HG02973 (cell line): ENCODE data around the gene LIG1.

Experiments
- ATAC-seq: cut with Tn5 transposase; IDR thresholded peaks from one replicate; pipeline ENCODE4 v1.9.1; 2021; ENCODE audit warnings: moderate library complexity; ENCODE audit not compliant: unreplicated experiment

The LIG1 gene

DNA sequence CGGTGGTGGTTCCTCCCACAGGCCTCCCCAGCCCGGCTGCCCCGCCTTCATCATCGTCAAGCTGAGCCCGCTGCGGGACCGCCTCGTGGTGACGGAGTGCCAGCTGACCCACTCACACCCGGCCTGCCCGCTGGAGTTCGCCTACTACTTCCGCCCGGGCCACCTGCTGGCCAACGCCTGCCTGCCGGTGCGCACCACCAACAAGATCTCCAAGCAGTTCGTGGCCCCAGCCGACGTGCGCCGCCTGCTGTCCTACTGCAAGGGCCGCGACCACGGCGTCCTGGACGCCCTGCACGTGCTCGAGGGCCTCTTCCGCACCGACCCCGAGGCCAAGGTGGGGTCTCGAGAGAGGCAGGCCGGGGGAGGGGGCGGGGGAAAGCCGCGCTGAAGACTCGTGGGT lies 12.3 kb upstream of the LIG1 start:
- ATAC-seq = no peak

DNA sequence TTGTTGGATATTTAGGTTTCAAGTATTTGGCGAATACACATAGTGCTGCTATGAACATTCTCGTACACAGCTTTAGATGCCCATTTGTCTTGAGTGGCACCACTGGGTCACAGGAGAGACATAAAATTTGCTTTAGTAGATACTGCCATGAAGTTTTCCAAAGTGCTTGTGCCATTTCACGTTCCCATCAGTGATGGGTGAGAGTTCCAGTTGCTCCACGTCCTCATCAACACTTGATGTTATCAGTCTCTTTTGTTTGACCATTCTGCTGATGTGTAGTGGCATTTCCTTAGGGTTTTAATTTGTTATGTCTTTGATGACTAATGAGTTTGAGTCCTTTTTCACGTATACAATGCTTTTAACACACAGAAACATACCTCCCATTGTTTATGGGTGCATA lies 11.4 kb upstream of the LIG1 start:
- no peak for ATAC-seq

GRCh38 chr19:48176226-48176625 lies 6.1 kb upstream of the LIG1 start:
- no peak for ATAC-seq

DNA sequence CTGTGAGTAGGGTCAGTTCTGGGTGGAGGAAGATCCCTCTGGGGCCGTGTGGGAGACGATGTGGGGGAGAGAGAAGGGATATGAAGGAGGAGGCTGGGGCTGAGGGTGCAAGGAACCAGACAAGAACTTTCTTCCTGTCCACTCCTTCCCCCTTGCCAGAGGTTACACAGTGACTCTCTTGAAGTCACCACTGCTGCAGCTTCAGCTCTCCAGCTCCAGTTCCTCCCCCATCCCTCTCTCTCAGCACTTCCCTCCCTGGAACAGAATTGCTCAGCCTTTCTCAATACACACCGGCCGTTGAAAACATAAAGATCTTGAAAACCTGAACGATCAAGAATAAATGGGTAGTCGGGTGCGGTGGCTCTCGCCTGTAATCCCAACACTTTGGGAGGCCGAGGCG lies 5.4 kb upstream of the LIG1 start:
- no peak for ATAC-seq

DNA sequence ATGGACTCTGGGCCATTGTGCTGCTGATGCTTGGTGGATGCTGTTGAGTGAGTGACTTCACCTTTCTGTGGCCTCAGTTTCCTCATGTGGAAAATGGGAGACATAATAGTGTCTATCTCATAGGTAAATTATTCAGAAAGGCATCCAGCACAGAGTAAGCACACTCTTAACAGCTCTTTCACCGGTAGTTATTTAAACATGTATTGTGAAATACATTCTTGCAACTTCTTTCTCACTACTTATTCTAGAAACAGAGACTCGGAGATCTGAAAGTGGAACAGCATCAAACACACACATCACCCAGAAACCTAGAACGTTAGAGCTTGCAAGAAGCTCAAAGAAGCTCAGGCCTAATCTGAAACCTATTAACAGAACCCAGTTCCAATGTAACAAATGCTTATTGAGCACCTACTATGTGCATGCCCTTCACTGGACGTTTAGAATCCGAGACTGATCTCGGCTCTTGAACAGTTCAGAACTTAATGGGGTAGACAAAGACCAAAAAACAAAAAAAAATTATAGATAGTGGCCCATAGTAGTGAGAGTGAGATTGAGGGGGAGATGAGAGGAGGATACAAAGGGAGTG lies 4.4 kb upstream of the LIG1 start:
- ATAC-seq = no peak

DNA sequence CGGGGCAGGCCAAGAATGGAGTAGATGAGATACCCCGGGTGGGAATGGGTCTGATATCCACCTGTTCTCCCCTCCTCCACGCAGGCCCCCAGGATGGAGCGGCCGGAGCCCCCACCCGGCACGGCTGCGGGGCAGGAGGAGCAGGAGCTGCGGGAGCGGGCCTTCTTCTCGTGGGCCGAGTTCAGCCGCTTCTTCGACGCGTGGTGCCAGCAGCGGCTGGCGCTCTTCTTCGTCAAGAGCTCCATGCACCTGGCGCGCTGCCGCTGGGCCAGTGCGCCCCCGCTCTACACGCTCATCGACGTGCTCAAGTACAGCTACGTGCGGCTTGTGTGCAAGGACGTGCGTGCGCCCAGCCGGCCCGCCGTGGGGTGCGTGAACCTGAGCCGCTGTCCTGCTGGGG lies 1.6 kb upstream of the LIG1 start:
- no peak for ATAC-seq

DNA sequence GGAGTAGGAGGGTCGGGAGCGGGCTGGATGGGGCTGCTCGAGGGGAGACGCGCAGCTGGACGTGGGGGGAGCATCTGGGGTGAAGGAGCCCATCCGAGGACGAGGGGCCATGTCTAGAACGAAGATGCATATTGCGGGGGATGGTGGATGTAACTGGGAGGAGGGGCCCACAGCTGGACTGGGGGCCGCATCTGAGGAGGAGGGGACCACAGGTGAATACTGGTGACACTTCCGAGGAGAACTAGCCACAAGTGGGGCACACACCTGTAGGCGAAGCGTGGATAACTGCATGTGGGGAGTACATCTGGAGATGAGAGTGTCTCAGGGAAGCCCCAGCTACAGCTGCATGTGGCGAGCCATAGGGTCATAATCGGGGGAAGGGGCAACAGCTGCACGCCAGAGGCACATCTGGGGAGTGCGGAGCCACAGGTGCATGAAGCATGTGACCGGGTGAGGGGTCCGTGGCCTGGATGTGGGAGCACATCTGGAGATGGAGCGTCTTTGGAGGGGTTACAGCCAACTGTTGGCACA lies 738 bp upstream of the LIG1 start:
- no peak for ATAC-seq

- ATAC-seq = peak; percentile 19
Measured at GRCh38 chr19:48169578-48169938, 586 bp downstream of the LIG1 start.

DNA sequence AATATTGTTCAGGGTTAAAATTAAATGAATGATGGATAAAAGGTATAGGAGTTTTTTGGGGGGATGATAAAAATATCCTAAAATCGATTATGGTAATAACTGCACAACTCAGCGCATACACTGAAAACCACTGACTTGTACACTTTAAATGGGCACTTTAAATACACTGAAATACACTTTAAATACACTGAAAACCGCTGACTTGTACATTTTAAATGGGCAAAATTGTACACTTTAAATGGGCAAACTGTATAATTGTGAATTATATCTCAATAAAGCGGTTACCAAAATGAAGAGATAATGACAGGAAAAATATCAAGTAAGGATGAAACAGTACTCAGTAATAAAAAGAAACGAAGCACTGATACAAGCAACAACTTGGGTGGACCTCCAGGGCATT lies 1.5 kb downstream of the LIG1 start:
- ATAC-seq = no peak

- ATAC-seq = no peak
Measured at GRCh38 chr19:48158210-48158790, 11.8 kb downstream of the LIG1 start.

- no peak for ATAC-seq
Measured at GRCh38 chr19:48154003-48154402, 16.1 kb downstream of the LIG1 start.

- no peak for ATAC-seq
Measured at GRCh38 chr19:48152551-48152950, 17.6 kb downstream of the LIG1 start.

DNA sequence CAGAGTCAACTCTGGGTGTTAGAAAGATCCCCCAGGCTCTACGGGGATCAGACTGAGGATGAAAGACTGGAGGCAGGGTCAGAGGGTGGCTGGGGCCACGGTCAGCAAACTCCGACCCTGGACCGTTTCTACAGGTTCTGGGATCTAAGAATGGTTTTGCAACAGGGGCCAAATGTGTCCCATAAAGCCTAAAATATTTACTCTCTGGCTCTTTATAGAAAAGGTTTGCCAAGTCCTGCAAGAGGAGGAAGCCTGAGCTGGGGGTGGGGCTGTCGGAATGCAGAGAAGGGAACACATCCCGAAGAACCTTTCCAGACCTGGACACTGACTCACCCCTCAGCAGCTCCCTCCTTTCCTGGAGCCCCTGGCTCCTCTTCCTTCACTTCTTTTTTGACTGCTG lies 20.7 kb downstream of the LIG1 start:
- ATAC-seq = no peak

- no peak for ATAC-seq
Measured at GRCh38 chr19:48148576-48148975, 21.6 kb downstream of the LIG1 start.

GRCh38 chr19:48147597-48148175 lies 22.5 kb downstream of the LIG1 start:
- ATAC-seq = no peak

GRCh38 chr19:48139053-48139452 lies 31.1 kb downstream of the LIG1 start:
- no peak for ATAC-seq

DNA sequence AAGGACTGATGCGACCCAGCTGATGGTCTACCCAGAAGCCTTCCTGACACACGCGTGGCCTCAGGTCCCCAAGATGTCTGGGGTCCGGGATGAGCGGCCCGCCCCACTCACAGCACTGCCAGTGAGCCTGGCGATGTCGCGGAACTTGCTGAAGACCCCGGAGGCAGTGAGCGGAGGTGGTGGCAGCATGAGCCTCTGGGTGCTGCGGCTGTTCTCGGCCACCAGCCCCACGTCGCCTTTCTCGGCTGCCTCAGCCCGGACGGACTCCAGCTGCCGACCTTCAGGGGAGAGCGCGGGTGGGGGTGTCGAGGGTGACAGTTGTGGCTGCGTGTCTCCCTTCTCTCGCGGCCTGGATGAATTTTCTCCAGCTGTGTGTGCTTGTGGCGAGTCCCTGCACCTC lies 32.7 kb downstream of the LIG1 start:
- no peak for ATAC-seq

DNA sequence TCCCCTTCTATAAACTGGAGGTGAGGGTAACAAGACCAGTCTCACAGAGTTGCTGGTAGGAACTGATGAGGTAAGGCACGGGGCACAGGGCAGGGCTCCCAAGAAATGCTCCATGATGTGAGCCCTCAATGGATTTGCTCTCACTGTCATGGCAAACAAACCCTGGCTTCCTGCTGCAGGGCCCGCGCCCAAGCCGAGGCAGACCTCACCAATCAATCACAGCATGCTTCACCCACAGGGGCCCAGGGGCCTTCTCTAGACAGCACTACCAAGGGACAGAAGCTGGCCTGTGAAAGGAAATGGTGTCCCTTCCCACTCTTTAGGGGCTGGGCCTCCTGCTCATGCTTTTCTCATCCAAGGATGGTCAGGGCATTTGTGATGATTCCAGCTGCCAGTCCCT lies 33.6 kb downstream of the LIG1 start:
- ATAC-seq = no peak

- ATAC-seq = no peak
Measured at GRCh38 chr19:48135411-48135810, 34.7 kb downstream of the LIG1 start.

GRCh38 chr19:48133094-48133493 lies 37.0 kb downstream of the LIG1 start:
- ATAC-seq = no peak

DNA sequence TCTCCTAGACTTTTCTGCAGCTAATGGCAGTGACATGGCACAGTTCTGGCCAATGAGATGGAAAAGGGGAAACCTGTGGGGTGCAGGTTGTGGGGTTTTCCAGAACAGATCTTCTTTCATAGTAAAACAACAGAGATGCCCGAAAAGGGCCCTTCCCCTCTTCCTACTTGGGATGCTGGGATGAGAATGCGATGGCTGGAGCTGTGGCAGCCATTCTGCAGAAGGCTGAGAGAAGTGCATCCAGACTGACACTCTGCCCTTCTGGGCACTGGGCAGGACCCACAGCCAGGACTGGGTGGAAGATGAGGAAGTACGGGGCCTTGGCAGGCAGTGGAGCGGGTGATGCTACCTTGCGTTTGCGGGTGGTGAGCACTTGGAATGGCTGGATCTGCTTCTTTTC lies 42.6 kb downstream of the LIG1 start:
- ATAC-seq = no peak

GRCh38 chr19:48123907-48124651 lies 46.1 kb downstream of the LIG1 start:
- no peak for ATAC-seq
